Cardiac fibroblast (primary cell): Measurements from ENCODE around the gene CD302.
"Not testable (repeated sequence)": the region's sequence is repeated elsewhere in the genome, so short reads cannot be mapped to it uniquely, and the experiment has no call there.

Experiments
- DNase-seq, 2 donors: peaks; one replicate each; pipeline versions ENCODE4 v3.0.0 to v3.0.0-alpha.2; 2010; ENCODE audit warnings: low read depth in 2 of 2
- H3K4me3 ChIP-seq, 2 donors: replicated peaks in 1 of 2; 1 replicate in 1 of 2; 2 replicates in 1 of 2; pipeline ENCODE4 v1.5.1; 2011; ENCODE audit warnings: low read depth in 2 of 2, low read length in 2 of 2, mild to moderate bottlenecking in 2 of 2, moderate library complexity in 1 of 2
- TF ChIP-seq, protein P1 (sequence below): IDR thresholded peaks from one replicate; pipeline ENCODE4 v1.5.1; 2011; ENCODE audit warnings: low read depth, mild to moderate bottlenecking, low read length, inconsistent platforms

CD302 gene

DNA sequence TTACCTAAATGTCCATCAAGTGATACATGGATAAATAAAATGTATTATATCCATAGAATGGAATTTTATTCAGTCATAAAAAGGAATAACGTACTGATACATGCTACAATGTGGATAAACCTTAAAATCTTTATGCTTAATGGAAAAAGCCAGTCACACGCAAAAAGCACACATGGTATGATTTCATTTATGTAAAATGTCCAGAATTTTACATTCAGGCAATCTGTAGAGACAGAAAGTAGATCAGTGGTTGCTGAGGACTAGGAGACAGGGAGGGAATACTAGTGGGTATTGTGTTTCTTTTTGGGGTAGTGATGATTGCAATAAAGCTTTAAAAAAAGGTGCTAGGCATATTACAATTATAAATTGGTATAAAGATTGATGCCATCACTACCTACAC is 30.7 kb upstream of the CD302 start:
- TF ChIP-seq, protein P1, sequence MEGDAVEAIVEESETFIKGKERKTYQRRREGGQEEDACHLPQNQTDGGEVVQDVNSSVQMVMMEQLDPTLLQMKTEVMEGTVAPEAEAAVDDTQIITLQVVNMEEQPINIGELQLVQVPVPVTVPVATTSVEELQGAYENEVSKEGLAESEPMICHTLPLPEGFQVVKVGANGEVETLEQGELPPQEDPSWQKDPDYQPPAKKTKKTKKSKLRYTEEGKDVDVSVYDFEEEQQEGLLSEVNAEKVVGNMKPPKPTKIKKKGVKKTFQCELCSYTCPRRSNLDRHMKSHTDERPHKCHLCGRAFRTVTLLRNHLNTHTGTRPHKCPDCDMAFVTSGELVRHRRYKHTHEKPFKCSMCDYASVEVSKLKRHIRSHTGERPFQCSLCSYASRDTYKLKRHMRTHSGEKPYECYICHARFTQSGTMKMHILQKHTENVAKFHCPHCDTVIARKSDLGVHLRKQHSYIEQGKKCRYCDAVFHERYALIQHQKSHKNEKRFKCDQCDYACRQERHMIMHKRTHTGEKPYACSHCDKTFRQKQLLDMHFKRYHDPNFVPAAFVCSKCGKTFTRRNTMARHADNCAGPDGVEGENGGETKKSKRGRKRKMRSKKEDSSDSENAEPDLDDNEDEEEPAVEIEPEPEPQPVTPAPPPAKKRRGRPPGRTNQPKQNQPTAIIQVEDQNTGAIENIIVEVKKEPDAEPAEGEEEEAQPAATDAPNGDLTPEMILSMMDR, result no peak
- H3K4me3 ChIP-seq, result no peak overlapping the region
- DNase-seq, result peak in 1 of 2 donors; percentile 5

DNA sequence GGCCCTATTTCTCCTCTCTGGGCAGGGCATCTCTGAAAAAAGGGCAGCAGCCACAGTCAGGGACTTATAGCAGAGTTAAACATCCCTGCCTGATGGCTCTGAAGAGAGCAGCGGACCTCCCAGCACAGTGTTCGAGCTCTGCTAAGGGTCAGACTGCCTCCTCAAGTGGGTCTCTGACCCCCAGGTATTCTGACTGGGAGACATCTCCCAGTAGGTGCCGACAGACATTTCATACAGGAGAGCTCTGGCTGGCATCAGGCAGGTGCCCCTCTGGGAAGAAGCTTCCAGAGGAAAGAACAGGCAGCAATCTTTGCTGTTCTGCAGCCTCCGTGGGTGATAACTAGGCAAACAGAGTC is 24.4 kb upstream of the CD302 start:
- not testable (repeated sequence) for DNase-seq, H3K4me3 ChIP-seq

DNA sequence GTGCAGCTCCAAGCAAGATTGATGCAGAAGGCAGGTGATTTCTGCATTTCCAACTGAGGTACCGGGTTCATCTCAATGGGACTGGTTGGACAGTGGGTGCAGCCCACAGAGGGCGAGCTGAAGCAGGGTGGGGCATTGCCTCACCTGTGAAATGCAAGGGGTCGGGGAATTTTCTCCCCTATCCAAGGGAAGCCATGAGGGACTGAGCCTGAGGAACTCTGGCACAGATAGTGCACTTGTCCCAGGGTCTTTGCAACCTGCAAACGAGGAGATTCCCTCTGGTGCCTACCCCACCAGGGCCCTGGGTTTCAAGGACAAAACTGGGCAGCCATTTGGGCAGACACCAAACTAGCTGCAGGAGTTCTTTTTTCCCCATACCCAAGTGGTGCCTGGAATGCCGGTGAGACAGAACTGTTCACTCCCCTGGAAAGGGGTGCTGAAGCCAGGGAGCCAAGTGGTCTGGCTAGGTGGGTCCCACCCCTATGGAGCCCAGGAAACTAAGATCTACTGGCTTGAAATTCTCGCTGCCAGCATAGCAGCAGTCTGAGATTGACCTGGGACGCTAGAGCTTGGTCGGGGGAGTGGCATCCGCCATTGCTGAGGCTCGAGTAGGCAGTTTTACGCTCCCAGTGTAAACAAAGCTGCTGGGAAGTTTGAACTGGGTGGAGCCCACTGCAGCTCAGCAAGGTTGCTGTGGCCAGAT is 23.9 kb upstream of the CD302 start:
- not testable (repeated sequence) for DNase-seq, H3K4me3 ChIP-seq

DNA sequence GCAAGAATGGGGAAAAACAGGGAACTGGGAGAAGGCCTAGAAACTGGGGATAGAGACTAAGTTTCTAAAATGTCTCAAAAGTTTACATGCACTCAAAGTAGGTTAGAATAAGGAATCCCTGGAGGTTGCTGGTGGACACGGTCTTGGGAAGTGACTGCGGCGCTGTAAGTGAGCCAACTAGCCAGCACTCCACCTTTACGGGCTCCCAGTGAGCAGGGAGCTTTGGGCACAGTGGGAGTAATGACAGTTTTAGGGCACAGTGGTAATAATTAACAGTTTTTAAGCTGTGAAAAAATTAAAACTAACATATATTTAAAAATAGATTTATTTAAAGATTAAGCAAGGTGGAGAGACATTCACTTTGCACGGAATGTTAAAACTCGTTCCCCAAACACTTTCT is 20.9 kb upstream of the CD302 start:
- no peak overlapping the region for H3K4me3 ChIP-seq
- no peak for DNase-seq
- TF ChIP-seq, protein P1, result no peak

DNA sequence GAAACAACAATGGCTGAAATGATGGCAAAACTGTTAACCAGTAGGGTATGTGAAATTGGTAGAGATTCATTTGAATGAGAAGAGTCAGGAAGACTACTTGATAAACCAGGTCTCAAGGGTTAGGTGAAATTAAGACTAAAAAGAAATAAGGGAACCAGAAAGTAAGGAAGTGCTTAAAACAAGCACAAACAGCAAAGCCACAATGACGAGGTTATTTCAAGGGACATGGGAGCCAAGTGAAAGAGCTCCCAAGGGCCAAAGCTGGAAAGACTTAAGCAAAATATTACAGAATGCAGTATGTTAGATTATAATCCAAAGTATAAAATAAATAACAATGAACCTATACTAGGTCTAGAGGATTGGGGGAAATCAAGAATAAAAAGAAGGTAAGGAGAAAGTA is 19.3 kb upstream of the CD302 start:
- DNase-seq, result no peak
- no peak overlapping the region for H3K4me3 ChIP-seq
- TF ChIP-seq, protein P1, result no peak

DNA sequence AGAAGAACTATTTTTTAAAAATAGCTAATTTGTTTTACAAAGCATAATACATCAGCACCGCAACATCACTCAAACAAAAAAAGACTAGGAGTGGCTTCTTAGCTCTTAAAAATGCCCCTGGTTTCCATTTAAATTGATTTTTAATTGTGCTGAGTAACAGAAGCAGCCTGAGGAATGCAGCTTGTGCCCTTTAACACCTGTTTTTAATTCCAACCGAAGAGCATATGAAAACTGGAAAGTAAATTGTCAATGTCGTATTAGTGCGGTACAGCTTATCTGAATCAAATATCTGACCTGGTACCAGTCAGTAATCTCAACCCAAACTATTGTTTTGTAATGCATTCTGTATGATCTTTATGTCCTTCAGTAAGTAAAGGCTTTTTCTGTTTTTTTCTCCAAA is 13.2 kb upstream of the CD302 start:
- TF ChIP-seq, protein P1, result no peak

DNA sequence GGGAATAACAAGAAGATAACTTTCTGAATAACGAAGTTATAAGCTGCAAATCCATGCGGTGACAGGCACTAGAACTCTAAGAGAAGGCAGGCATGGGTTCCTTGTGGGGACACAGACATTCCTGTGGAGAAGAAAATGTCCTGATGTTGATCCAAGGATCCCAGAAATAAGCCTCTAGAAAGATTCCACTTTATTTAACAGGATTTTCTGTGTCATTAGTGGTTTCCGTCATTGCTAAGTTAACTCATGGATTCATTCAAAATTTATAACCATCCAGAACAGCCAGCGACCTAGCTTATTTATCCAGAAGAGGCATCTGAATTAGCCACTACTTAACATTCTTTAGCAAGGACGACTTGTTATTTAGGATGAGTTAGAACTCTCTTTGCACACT is 10.0 kb upstream of the CD302 start:
- DNase-seq, result no peak
- TF ChIP-seq, protein P1, result no peak
- no peak overlapping the region for H3K4me3 ChIP-seq

More for the DNA sequence above, 13.2 kb upstream of the CD302 start:
- no peak overlapping the region for H3K4me3 ChIP-seq
- no peak for DNase-seq
